Activated effector memory CD4-positive, alpha-beta T cell treated with Interleukin-2 at 50 U/mL for 16 hours (primary cell): ENCODE data around the gene UTS2R.
"Not testable (repeated sequence)": the region's sequence is repeated elsewhere in the genome, so short reads cannot be mapped to it uniquely, and the experiment has no call there.

Source experiments
- DNase-seq: peaks from one replicate; pipeline ENCODE4 v3.0.0-alpha.2; 2020

The UTS2R gene

GRCh38 chr17:82334622-82335394 is 36.8 kb upstream of the UTS2R start:
- DNase-seq = no peak

- DNase-seq = no peak
Measured at GRCh38 chr17:82338858-82339633, 32.5 kb upstream of the UTS2R start.

- no peak for DNase-seq
Measured at GRCh38 chr17:82339634-82340580, 31.7 kb upstream of the UTS2R start.

- DNase-seq = no peak
Measured at GRCh38 chr17:82342361-82343079, 29.0 kb upstream of the UTS2R start.

- no peak for DNase-seq
Measured at GRCh38 chr17:82343560-82343959, 28.0 kb upstream of the UTS2R start.

- DNase-seq = no peak
Measured at GRCh38 chr17:82344175-82344907, 27.2 kb upstream of the UTS2R start.

GRCh38 chr17:82345151-82345976 is 26.2 kb upstream of the UTS2R start:
- no peak for DNase-seq

GRCh38 chr17:82346342-82347300 is 24.9 kb upstream of the UTS2R start:
- DNase-seq = no peak

- not testable (repeated sequence) for DNase-seq
Measured at GRCh38 chr17:82347994-82348393, 23.6 kb upstream of the UTS2R start.

GRCh38 chr17:82348434-82348833 is 23.1 kb upstream of the UTS2R start:
- DNase-seq = no peak

- DNase-seq = no peak
Measured at GRCh38 chr17:82348866-82349265, 22.7 kb upstream of the UTS2R start.

- no peak for DNase-seq
Measured at GRCh38 chr17:82349287-82349701, 22.3 kb upstream of the UTS2R start.

- DNase-seq = no peak
Measured at GRCh38 chr17:82350182-82351030, 21.2 kb upstream of the UTS2R start.

GRCh38 chr17:82351254-82351712 is 20.3 kb upstream of the UTS2R start:
- no peak for DNase-seq

GRCh38 chr17:82351713-82352488 is 19.7 kb upstream of the UTS2R start:
- peak; percentile 60 for DNase-seq

- DNase-seq = no peak
Measured at GRCh38 chr17:82353484-82353883, 18.1 kb upstream of the UTS2R start.

GRCh38 chr17:82354804-82355308 is 16.7 kb upstream of the UTS2R start:
- DNase-seq = no peak
